GM21576 (cell line): ENCODE data around the gene ST6GALNAC4.
"Not testable (repeated sequence)": the region's sequence is repeated elsewhere in the genome, so short reads cannot be mapped to it uniquely, and the experiment has no call there.

Experiments
- ATAC-seq: cut with Tn5 transposase; IDR thresholded peaks from one replicate; pipeline ENCODE4 v1.9.1; 2021; ENCODE audit warnings: mild to moderate bottlenecking, moderate library complexity; ENCODE audit not compliant: unreplicated experiment

The ST6GALNAC4 gene

GRCh38 chr9:127874301-127875221 lies 42.3 kb downstream of the ST6GALNAC4 start:
- ATAC-seq, result no peak

GRCh38 chr9:127873886-127874285 lies 43.0 kb downstream of the ST6GALNAC4 start:
- ATAC-seq, result no peak

- no peak for ATAC-seq
Measured at GRCh38 chr9:127873223-127873691, 43.6 kb downstream of the ST6GALNAC4 start.

GRCh38 chr9:127872369-127873222 lies 44.2 kb downstream of the ST6GALNAC4 start:
- ATAC-seq, result no peak

GRCh38 chr9:127871531-127871930 lies 45.3 kb downstream of the ST6GALNAC4 start:
- no peak for ATAC-seq

- ATAC-seq, result no peak
Measured at GRCh38 chr9:127870887-127871286, 46.0 kb downstream of the ST6GALNAC4 start.

GRCh38 chr9:127870153-127870491 lies 46.7 kb downstream of the ST6GALNAC4 start:
- not testable (repeated sequence) for ATAC-seq

GRCh38 chr9:127869310-127870152 lies 47.3 kb downstream of the ST6GALNAC4 start:
- ATAC-seq, result peak; percentile 55

- ATAC-seq, result no peak
Measured at GRCh38 chr9:127868278-127868902, 48.5 kb downstream of the ST6GALNAC4 start.

- no peak for ATAC-seq
Measured at GRCh38 chr9:127867356-127868277, 49.2 kb downstream of the ST6GALNAC4 start.

GRCh38 chr9:127866535-127866934 lies 50.3 kb downstream of the ST6GALNAC4 start:
- no peak for ATAC-seq

- ATAC-seq, result no peak
Measured at GRCh38 chr9:127865645-127866464, 51.0 kb downstream of the ST6GALNAC4 start.

GRCh38 chr9:127863191-127863621 lies 53.6 kb downstream of the ST6GALNAC4 start:
- ATAC-seq, result no peak

GRCh38 chr9:127862075-127863011 lies 54.5 kb downstream of the ST6GALNAC4 start:
- no peak for ATAC-seq

- ATAC-seq, result no peak
Measured at GRCh38 chr9:127860779-127861178, 56.1 kb downstream of the ST6GALNAC4 start.

GRCh38 chr9:127860260-127860659 lies 56.6 kb downstream of the ST6GALNAC4 start:
- ATAC-seq, result no peak

GRCh38 chr9:127858041-127858512 lies 58.8 kb downstream of the ST6GALNAC4 start:
- ATAC-seq, result no peak
